ENCODE results near the gene KIFC3. TPM values are rescaled to one million over a fixed set of nuclear protein-coding genes. Genes with fewer than 3 reads are reported as not detected.

The KIFC3 gene
- polyA plus RNA-seq, 1 experiment: 60.5 TPM

DNA sequence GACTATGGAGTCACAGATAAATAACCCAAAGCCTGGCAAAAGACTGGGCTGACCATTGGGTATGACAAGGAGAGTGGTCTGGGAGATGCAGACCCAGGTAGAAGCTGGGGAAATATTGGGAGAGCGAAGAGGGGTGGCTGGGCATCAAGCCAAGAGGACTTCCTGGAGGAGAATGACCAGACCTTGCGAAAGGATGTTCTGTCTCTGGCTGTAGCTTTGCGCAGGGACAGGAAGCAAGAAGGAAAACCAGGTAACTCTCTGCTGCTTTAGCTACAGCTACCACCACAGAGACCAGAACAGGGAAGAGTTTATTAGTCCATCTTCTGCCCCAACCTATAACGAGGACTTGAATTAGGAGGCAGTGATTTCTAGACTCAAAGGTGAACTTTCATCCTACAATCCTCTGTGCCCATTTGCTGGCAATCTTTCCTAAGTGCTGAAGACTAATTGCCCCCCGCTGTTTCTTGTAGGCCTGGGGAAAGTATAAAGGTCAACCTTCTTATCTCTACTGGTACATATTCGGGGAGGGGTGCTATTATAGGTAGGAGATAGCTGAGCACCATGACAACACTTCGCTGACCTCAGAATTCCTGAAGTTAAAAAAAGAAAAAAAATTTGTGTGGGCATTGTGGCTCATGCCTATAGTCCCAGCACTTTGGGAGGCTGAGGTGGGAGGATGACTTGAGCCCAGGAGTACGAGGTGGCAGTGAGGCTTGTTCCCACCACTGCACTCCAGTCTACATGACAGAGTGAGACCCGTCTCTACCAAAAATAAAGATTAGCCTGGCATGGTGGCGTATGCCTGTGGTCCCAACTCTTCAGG is 19.1 kb upstream of the KIFC3 start:
- DNase-seq (ENCODE audit: low read depth): no peak
- TF ChIP-seq, protein P1, sequence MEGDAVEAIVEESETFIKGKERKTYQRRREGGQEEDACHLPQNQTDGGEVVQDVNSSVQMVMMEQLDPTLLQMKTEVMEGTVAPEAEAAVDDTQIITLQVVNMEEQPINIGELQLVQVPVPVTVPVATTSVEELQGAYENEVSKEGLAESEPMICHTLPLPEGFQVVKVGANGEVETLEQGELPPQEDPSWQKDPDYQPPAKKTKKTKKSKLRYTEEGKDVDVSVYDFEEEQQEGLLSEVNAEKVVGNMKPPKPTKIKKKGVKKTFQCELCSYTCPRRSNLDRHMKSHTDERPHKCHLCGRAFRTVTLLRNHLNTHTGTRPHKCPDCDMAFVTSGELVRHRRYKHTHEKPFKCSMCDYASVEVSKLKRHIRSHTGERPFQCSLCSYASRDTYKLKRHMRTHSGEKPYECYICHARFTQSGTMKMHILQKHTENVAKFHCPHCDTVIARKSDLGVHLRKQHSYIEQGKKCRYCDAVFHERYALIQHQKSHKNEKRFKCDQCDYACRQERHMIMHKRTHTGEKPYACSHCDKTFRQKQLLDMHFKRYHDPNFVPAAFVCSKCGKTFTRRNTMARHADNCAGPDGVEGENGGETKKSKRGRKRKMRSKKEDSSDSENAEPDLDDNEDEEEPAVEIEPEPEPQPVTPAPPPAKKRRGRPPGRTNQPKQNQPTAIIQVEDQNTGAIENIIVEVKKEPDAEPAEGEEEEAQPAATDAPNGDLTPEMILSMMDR (IDR thresholded peaks at IDR 0.05; ENCODE audit: insufficient read depth, low read depth, low read length): no peak
- Histone ChIP-seq H3K27me3 (ENCODE audit: control insufficient read depth, insufficient read depth, low read length) (peaks cover 2% of the 10 kb centered on the region), H3K4me3 (ENCODE audit: low read depth, low read length) (no peak overlapping the region), H3K36me3 (ENCODE audit: control insufficient read depth, insufficient read depth, low read length) (no peaks in the 10 kb centered on the region)
- POLR2A ChIA-PET: no interaction called here
- CTCF ChIA-PET: interaction anchor here (0.6 kb wide), 2 partner anchors 17 to 757 kb away, joined by 3 read pairs; no protein-coding TSS in a partner anchor

DNA sequence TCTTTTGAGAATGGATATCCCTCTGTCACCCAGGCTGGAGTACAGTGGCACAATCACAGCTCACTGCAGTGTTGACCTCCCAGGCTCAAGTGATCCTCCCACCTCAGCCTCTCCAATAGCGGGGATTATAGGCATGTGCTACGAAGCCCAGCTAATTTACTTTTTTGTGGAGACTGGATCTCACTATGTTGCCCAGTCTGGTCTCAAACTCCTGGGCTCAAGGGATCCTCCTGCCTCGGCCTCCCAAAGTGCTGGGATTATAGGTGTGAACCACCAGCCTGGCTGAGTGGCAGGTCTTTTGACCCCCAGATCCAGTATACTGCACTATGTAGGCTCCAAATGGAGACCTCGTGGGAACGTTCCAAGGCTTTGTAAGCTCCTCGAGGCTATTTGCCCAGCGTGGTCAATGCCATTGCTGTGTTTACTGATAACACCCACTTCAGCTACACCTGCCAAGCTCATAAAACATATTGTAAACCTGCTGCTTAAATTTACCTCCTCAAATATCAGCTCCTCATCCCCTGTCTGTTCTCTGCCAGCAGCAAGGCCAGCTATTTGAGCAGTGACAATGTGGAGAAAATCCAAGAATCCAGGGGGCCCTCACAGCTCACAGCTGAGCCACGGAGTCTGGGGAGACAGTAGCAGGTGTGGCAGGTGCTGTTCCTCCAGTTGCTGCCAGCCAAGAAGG is 16.2 kb upstream of the KIFC3 start:
- DNase-seq (ENCODE audit: low read depth): no peak
- ChIA-PET POLR2A (no interaction called here), CTCF (no interaction called here)
- Histone ChIP-seq H3K27me3 (ENCODE audit: control insufficient read depth, insufficient read depth, low read length) (no peaks in the 10 kb centered on the region), H3K36me3 (ENCODE audit: control insufficient read depth, insufficient read depth, low read length) (no peaks in the 10 kb centered on the region), H3K4me3 (ENCODE audit: low read depth, low read length) (no peak overlapping the region)
- TF ChIP-seq, protein P1 (IDR thresholded peaks at IDR 0.05; ENCODE audit: insufficient read depth, low read depth, low read length): no peak

DNA sequence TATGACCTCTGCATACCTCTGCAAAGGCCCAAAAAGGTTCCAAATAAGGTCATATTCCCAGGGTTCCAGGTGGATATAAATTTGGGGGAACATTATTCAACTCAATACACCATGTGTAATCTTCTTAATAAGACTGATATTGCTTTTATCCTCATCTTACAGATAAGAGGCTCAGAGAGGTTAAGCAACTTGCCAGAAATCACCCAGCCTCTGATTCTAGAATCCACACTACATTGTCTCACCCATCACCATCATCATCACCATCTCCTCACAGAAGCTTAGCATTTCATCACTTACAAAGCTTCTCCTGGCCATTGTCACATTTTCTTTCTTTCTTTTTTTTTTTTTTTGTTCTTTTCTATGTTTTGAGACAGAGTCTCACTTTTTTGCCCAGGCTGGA is 15.4 kb upstream of the KIFC3 start:
- TF ChIP-seq, protein P1 (IDR thresholded peaks at IDR 0.05; ENCODE audit: insufficient read depth, low read depth, low read length): no peak
- ChIA-PET POLR2A (no interaction called here), CTCF (no interaction called here)
- H3K36me3 ChIP-seq (ENCODE audit: control insufficient read depth, insufficient read depth, low read length): no peaks in the 10 kb centered on the region
- H3K27me3 ChIP-seq (ENCODE audit: control insufficient read depth, insufficient read depth, low read length): no peaks in the 10 kb centered on the region
- no peak for DNase-seq (ENCODE audit: low read depth)
- H3K4me3 ChIP-seq (ENCODE audit: low read depth, low read length): no peak overlapping the region

DNA sequence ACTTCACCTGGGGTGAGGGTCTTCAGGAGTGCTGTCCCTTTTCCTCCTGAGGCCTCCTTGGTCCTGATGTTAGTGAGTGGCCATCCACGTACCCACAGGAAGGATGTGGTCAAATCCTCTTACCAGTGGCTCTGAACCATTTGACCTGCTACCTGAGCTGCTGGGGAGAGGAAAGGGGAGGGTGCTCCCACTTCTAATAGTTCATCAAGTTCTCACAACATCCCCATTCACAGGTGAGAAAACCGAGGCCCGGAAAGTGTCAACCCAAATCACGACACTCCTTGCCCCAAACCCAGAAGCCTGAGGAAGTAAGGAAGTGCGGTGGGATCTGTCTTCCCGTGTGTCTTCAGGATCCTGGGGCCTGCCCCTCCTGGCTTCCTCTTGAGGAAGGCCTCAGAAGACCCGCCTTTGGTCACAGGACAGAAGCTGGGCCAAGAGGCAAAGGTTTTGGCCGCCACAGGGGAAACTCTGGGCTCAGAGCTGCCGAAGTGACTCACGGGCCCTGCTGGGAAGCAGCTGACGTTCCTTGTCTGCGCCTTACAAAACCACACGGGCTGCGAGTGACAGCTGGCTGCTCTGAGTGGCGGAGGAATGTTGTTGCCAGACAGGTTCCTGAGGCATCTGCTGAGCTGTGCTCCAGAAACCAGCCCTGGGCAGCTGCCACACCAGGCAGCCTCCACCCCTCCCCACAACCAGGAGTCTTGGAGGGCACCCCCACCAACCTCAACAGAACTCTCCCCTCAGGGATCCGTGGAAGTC is 13.9 kb upstream of the KIFC3 start:
- H3K27me3 ChIP-seq (ENCODE audit: control insufficient read depth, insufficient read depth, low read length): no peaks in the 10 kb centered on the region
- CTCF ChIA-PET: interaction anchor here (0.9 to 1.3 kb wide), 2 partner anchors 16 to 83 kb away, joined by 3 read pairs; no protein-coding TSS in a partner anchor
- no peak overlapping the region for H3K4me3 ChIP-seq (ENCODE audit: low read depth, low read length)
- POLR2A ChIA-PET: interaction anchor here (0.5 to 1.0 kb wide), 2 partner anchors 13 to 699 kb away, joined by 7 to 10 read pairs; partner anchors contain the start of gene KIFC3
- H3K36me3 ChIP-seq (ENCODE audit: control insufficient read depth, insufficient read depth, low read length): no peaks in the 10 kb centered on the region
- peak; percentile 75 for DNase-seq (ENCODE audit: low read depth)
- TF ChIP-seq, protein P1 (IDR thresholded peaks at IDR 0.05; ENCODE audit: insufficient read depth, low read depth, low read length): no peak

DNA sequence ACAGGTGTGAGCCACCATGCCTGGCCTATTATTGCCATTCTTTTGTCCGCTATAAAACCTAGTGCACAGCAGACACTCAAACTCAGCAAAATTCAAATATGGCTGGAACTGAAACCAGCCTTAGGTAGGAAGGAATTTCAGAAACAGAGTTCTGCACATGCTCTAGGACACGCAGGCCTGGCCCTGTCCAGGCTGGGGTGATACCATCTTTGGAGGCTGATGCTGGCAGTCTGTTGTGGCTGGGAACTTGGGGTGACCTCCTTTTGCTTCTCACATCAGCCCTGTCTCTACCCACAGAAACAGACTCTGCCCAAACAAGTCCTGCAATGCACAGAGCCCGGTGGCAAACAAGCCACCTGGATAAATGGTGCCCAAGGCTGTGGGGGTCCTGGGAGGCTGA is 12.6 kb upstream of the KIFC3 start:
- no peaks in the 10 kb centered on the region for H3K36me3 ChIP-seq (ENCODE audit: control insufficient read depth, insufficient read depth, low read length)
- no peaks in the 10 kb centered on the region for H3K27me3 ChIP-seq (ENCODE audit: control insufficient read depth, insufficient read depth, low read length)
- TF ChIP-seq, protein P1 (IDR thresholded peaks at IDR 0.05; ENCODE audit: insufficient read depth, low read depth, low read length): no peak
- POLR2A ChIA-PET: no interaction called here
- CTCF ChIA-PET: no interaction called here
- H3K4me3 ChIP-seq (ENCODE audit: low read depth, low read length): no peak overlapping the region
- no peak for DNase-seq (ENCODE audit: low read depth)

All from BJ (cell line).